Sigmoid colon (tissue), 7 donors: ENCODE results near the gene GALNT7. TPM values are rescaled to one million over a fixed set of nuclear protein-coding genes. Genes with fewer than 3 reads are reported as not detected.
A peak's percentile ranks its signal among the peaks of the same experiment; 100 is the strongest.

ENCODE experiments used
- DNase-seq: peaks from one replicate; pipeline ENCODE4 v3.0.0-alpha.2; 2019
- H3K27ac ChIP-seq, 4 donors: fragments of 200-600 bp; sonication (generic); one replicate each; pipeline ENCODE4 v1.5.1; 2016 to 2019; ENCODE audit warnings: mild to moderate bottlenecking in 1 of 4
- H3K27me3 ChIP-seq, 3 donors: fragments of 200-600 bp; sonication (generic); one replicate each; pipeline ENCODE4 v1.5.1; 2019; ENCODE audit warnings: mild to moderate bottlenecking in 1 of 3
- H3K36me3 ChIP-seq, 4 donors: fragments of 200-600 bp; sonication (generic); one replicate each; pipeline ENCODE4 v1.5.1; 2016 to 2019
- H3K4me1 ChIP-seq, 4 donors: fragments of 200-600 bp; sonication (generic); one replicate each; pipeline ENCODE4 v1.5.1; 2017 to 2019
- H3K4me3 ChIP-seq, 4 donors: fragments of 200-600 bp; sonication (generic); one replicate each; pipeline ENCODE4 v1.5.1; 2017 to 2019; ENCODE audit warnings: mild to moderate bottlenecking in 2 of 4, moderate library complexity in 1 of 4
- H3K9me3 ChIP-seq, 4 donors: fragments of 200-600 bp in 3 of 4; sonication (generic) in 3 of 4; one replicate each; pipeline versions ENCODE4 v1.5.1 to v1.6.1; 2013 to 2019
- CTCF ChIP-seq, 4 experiments: fragments of 450-650 bp in 3 of 4; fragments of 200-600 bp in 1 of 4; IDR thresholded peaks; one replicate each; pipeline ENCODE4 v1.5.1; 2016 to 2019; ENCODE audit warnings: antibody characterized with exemption in 4 of 4, mild to moderate bottlenecking in 3 of 4, moderate library complexity in 2 of 4
- EP300 ChIP-seq, 4 donors: sonication (generic); formaldehyde crosslinking; IDR thresholded peaks; one replicate each; pipeline ENCODE4 v1.6.1; 2017; ENCODE audit warnings: antibody characterized with exemption in 4 of 4
- POLR2A ChIP-seq, 2 donors: fragments of 450-650 bp; IDR thresholded peaks; one replicate each; pipeline ENCODE4 v1.6.1; 2016; ENCODE audit warnings: antibody characterized with exemption in 2 of 2, mild to moderate bottlenecking in 2 of 2, moderate library complexity in 2 of 2
- POLR2AphosphoS5 ChIP-seq, 4 donors: sonication (generic); formaldehyde crosslinking; IDR thresholded peaks; one replicate each; pipeline ENCODE4 v1.6.1; 2017; ENCODE audit warnings: antibody characterized with exemption in 4 of 4
- WGBS, 2 donors: extraction: QIAGEN DNeasy Blood & Tissue Kit; methylation state at CpG; one replicate each; pipeline ENCODE4 v1.1.7; 2013; 5-methylcytosine and 5-hydroxymethylcytosine counted together
- intact Hi-C: fragments of 100-400 bp; cut with DNase I; formaldehyde crosslinking; loops from one replicate; pipeline ENCODE4 v1.15.1; 2023
- polyA plus RNA-seq, 3 donors: library from polyadenylated mRNA; stranded (reverse); fragments of 200-250 nt; gene quantifications; one replicate each; pipeline ENCODE4 v1.2.3, GENCODE V29; 2013
- total RNA-seq, 4 donors: library from RNA; depleted of rRNA; stranded (reverse); fragments of >200 nt; gene quantifications; one replicate each; pipeline ENCODE4 v1.1.0, GENCODE V29; 2016
- donor health status: healthy with polysubstance abuse.
- donor health status: Bipolar disorder and iron deficiency.
- donor health status: healthy.

GALNT7 gene
- total and polyA plus RNA-seq, 7 donors: 13.2 to 22.7 (median 16.8) TPM

- Histone ChIP-seq H3K27ac (no peak overlapping the region), H3K9me3 (no peaks in the 10 kb centered on the region), H3K36me3 (peaks cover 0 to 22% (median 4%) of the 10 kb centered on the region in 4 donors), H3K4me1 (peaks cover 0 to 4% (median 2%) of the 10 kb centered on the region in 4 donors), H3K4me3 (no peak overlapping the region), H3K27me3 (no peaks in the 10 kb centered on the region)
- intact Hi-C loops: loop anchor here (5.0 to 10.0 kb wide), 2 partner anchors 176 to 999 kb away; no protein-coding TSS in a partner anchor
- 89 to 90% methylated on average over 2 of the region's 2 CpGs for WGBS, 2 donors
- TF ChIP-seq POLR2AphosphoS5 (IDR thresholded peaks at IDR 0.05) (no peak), EP300 (IDR thresholded peaks at IDR 0.05) (no peak), POLR2A (IDR thresholded peaks at IDR 0.05) (no peak), CTCF (IDR thresholded peaks at IDR 0.05) (no peak)
- DNase-seq: no peak
Observed at GRCh38 chr4:173316060-173316459, 147.4 kb downstream of the GALNT7 start.

- Histone ChIP-seq H3K9me3 (no peaks in the 10 kb centered on the region), H3K4me3 (no peak overlapping the region), H3K36me3 (peaks cover 0 to 31% (median 4%) of the 10 kb centered on the region in 4 donors), H3K27ac (no peak overlapping the region), H3K27me3 (no peaks in the 10 kb centered on the region), H3K4me1 (peaks cover 0 to 4% (median 2%) of the 10 kb centered on the region in 4 donors)
- intact Hi-C loops: loop anchor here (5.0 to 10.0 kb wide), 2 partner anchors 175 to 998 kb away; no protein-coding TSS in a partner anchor
- 81 to 84% methylated on average over 3 of the region's 3 CpGs for WGBS, 2 donors
- TF ChIP-seq POLR2A (IDR thresholded peaks at IDR 0.05) (no peak), EP300 (IDR thresholded peaks at IDR 0.05) (no peak), POLR2AphosphoS5 (IDR thresholded peaks at IDR 0.05) (no peak), CTCF (IDR thresholded peaks at IDR 0.05) (no peak)
- no peak for DNase-seq
Observed at GRCh38 chr4:173317004-173317403, 148.4 kb downstream of the GALNT7 start.

- Histone ChIP-seq H3K4me1 (peaks cover 0 to 4% (median 2%) of the 10 kb centered on the region in 4 donors), H3K36me3 (peaks cover 0 to 34% (median 4%) of the 10 kb centered on the region in 4 donors), H3K27me3 (no peaks in the 10 kb centered on the region), H3K9me3 (no peaks in the 10 kb centered on the region), H3K4me3 (no peak overlapping the region), H3K27ac (no peak overlapping the region)
- DNase-seq: no peak
- intact Hi-C loops: loop anchor here (5.0 to 10.0 kb wide), 2 partner anchors 174 to 997 kb away; no protein-coding TSS in a partner anchor
- TF ChIP-seq POLR2AphosphoS5 (IDR thresholded peaks at IDR 0.05) (no peak), EP300 (IDR thresholded peaks at IDR 0.05) (no peak), CTCF (IDR thresholded peaks at IDR 0.05) (no peak), POLR2A (IDR thresholded peaks at IDR 0.05) (no peak)
Observed at GRCh38 chr4:173318240-173318639, 149.6 kb downstream of the GALNT7 start.

GRCh38 chr4:173318648-173319211, 150.1 kb downstream of the GALNT7 start:
- WGBS, 2 donors: 37 to 40% methylated on average over 3 of the region's 3 CpGs
- Histone ChIP-seq H3K4me1 (peaks cover 0 to 4% (median 2%) of the 10 kb centered on the region in 4 donors), H3K36me3 (peaks cover 0 to 34% (median 4%) of the 10 kb centered on the region in 4 donors), H3K27ac (no peak overlapping the region), H3K4me3 (no peak overlapping the region), H3K27me3 (no peaks in the 10 kb centered on the region), H3K9me3 (no peaks in the 10 kb centered on the region)
- intact Hi-C loops: loop anchor here (1.0 to 10.0 kb wide), 3 partner anchors 99 to 996 kb away; no protein-coding TSS in a partner anchor
- no peak for DNase-seq
- TF ChIP-seq POLR2AphosphoS5 (IDR thresholded peaks at IDR 0.05) (no peak), POLR2A (IDR thresholded peaks at IDR 0.05) (no peak), CTCF (IDR thresholded peaks at IDR 0.05) (peak in 3 of 4 experiments; percentile 33 to 37 (median 34))
